SK-N-MC (cell line): ENCODE measurements around the gene CCL4.

Source experiments
- EZH2 ChIP-seq: fragments of 200-600 bp; sonication (generic); IDR thresholded peaks from one replicate; pipeline ENCODE4 v1.6.1; 2017; ENCODE audit warnings: antibody characterized with exemption
- FOXP2 ChIP-seq: optimal IDR thresholded peaks from 2 replicates; pipeline ENCODE3; 2011; ENCODE audit warnings: mild to moderate bottlenecking, moderate library complexity; ENCODE audit not compliant: insufficient read depth; ENCODE audit errors: extremely low read length, control extremely low read depth
- POLR2AphosphoS5 ChIP-seq: IDR thresholded peaks from 2 replicates; pipeline ENCODE4 v1.6.1; 2012; ENCODE audit warnings: mild to moderate bottlenecking, low read depth, low read length, borderline replicate concordance

DNA sequence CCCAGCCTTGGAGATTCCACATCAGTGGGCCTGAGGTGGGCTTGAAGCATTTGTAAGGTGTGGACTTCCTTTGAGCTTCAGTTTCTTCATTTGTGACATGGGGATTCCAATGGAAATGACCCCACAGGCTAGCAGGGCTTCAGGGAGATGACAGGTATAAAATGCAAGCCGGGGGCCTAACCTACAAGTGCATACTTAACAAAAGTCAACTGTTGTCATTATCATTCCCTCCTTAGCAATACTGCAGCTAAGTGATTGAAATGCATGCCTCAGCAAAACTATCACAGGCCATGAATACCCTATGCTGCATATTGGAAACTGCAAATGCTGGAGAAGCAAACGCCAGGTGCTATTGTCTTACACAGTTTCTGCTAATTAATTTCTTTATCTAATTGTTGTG lies 19.8 kb downstream of the CCL4 start:
- no peak for TF ChIP-seq POLR2AphosphoS5
- no peak for TF ChIP-seq EZH2
- no peak for TF ChIP-seq FOXP2
